NCI-H1436 (cell line): Measurements from ENCODE around the gene FER.
A peak's percentile ranks its signal among the peaks of the same experiment; 100 is the strongest.
"Not testable (repeated sequence)": the region's sequence is repeated elsewhere in the genome, so short reads cannot be mapped to it uniquely, and the experiment has no call there.

Experiments used
- DNase-seq: peaks from one replicate; lab custom pipeline; 2025; lab: John Stamatoyannopoulos, UW

Gene FER

GRCh38 chr5:108957333-108957732 is 209.6 kb downstream of the FER start:
- DNase-seq: no peak

- no peak for DNase-seq
These were observed 219.2 kb downstream of the FER start for GRCh38 chr5:108966910-108967309.

DNA sequence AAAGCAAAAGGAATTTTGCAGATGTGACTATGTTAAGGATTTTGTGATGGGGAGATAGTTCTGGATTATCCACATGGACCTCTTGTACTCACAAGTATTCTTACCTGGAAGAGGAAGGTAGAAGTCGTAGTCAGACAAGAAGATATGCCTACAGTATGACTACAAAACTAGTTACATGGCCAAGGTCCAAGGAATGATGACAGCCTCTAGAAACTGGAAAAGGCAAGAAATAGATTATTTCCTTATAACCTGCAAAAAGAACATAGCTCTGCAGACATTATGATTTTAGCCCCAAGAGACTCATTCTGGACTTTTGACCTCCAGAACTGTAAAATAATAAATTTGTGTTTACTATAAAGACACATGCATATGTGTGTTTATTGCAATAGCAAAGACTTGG is 226.9 kb downstream of the FER start:
- DNase-seq: no peak

GRCh38 chr5:108975697-108976096 is 228.0 kb downstream of the FER start:
- DNase-seq: no peak

GRCh38 chr5:108983461-108984092 is 235.9 kb downstream of the FER start:
- DNase-seq: no peak

- DNase-seq: no peak
These were observed 242.2 kb downstream of the FER start for GRCh38 chr5:108989761-108990392.

DNA sequence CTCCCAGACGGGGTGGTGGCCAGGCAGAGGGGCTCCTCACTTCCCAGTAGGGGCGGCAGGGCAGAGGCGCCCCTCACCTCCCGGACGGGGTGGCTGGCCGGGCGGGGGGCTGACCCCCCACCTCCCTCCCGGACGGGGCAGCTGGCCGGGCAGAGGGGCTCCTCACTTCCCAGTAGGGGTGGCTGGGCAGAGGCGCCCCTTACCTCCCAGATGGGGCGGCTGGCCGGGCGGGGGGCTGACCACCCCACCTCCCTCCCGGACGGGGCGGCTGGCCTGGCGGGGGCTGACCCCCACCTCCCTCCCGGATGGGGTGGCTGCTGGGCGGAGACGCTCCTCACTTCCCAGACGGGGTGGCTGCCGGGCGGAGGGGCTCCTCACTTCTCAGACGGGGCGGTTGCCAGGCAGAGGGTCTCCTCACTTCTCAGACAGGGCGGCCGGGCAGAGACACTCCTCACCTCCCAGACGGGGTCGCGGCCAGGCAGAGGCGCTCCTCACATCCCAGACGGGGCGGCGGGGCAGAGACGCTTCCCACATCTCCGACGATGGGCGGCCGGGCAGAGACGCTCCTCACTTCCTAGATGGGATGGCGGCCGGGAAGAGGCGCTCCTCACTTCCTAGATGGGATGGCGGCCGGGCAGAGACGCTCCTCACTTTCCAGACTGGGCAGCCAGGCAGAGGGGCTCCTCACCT is 244.8 kb downstream of the FER start:
- not testable (repeated sequence) for DNase-seq

- DNase-seq: not testable (repeated sequence)
These were observed 245.7 kb downstream of the FER start for GRCh38 chr5:108993440-108993839.

DNA sequence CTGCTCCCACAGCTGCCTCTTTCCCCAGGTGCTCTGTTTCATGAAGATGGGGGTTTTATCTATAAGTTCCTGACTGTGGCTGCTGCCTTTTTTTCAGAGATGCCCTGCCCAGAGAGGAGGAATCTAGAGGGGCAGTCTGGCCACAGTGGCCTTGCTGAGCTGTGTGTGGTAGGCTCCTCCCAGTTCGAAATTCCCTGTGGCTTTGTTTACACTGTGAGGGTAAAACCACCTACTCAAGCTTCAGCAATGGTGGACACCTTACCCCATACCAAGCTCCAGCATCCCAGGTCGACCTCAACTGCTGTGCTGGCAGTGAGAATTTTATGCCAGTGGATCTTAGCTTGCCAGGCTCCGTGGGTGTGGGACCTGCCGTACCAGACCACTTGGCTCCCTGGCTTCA is 250.0 kb downstream of the FER start:
- no peak for DNase-seq

- no peak for DNase-seq
These were observed 250.5 kb downstream of the FER start for GRCh38 chr5:108998216-108998615.

- no peak for DNase-seq
These were observed 256.2 kb downstream of the FER start for GRCh38 chr5:109003928-109004327.

DNA sequence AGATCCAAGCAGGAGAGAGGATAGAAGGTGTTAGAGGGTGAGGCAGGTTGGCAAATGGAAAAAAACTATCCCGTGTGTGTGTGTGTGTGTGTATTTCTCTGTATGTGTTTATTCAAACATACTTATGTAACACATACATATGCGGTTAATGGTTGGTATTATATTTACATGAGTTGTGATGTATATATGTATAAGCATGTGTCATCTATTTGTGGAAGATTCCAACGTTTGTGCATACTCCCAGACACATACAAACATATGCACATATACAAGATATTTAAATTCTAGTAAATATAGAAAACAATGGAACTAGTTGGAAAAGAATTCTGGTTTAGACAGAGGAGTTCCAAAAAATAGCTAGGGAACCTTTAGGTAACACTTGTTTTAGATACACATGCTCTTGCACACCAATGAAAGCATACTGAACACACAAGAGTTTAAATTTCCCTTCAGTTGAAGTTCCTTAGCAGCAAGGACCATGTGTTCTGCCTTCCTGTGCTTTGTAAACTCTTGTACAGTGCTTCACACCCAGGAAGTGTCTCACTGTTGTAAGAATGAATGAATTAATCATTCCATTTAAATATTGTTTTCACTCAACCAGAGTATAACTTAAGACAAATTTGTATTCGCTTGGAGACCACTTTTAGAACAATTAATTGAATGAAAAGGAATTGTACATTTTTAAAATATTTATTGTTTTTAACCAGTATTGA is 257.8 kb downstream of the FER start:
- DNase-seq: no peak

- DNase-seq: peak; percentile 8
These were observed 258.4 kb downstream of the FER start for GRCh38 chr5:109006129-109006528.

DNA sequence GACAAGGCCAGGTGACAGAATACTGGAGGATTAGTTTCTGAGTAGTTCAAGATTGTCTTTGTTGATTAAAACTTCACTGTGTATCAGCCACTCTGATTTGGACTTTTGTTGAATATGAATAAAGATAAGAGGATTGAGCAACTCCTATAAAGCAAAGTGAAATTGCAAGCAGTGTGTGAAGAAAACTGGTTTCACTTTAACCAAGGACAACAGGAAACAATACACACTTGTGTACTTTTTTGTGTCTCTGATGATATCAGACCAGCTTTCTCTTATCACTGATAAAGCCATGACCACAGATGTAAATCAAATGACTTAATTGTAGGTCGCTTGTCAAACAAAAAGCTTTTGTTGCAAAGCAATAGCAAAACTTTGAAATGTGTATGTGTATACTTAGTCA is 268.6 kb downstream of the FER start:
- no peak for DNase-seq

DNA sequence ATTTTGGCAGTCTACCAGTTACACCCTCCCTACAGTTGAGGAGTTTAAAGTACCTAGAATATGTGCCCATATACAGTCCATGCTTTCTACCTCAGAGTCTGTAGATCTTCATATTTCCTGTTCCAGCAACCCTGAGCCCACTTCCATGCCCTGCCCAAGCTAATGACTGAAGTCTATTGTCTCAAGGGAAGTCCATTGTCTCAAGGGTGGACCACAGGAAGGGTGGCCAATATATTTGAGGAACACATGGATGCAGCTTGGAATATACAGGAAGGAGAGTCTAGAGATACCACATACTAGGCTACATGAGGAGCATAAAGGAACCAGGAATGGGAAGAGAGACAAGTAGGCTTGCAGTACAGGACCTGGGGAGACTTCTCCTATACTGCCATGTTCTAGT is 274.4 kb downstream of the FER start:
- DNase-seq: no peak

GRCh38 chr5:109025729-109026128 is 278.0 kb downstream of the FER start:
- not testable (repeated sequence) for DNase-seq

DNA sequence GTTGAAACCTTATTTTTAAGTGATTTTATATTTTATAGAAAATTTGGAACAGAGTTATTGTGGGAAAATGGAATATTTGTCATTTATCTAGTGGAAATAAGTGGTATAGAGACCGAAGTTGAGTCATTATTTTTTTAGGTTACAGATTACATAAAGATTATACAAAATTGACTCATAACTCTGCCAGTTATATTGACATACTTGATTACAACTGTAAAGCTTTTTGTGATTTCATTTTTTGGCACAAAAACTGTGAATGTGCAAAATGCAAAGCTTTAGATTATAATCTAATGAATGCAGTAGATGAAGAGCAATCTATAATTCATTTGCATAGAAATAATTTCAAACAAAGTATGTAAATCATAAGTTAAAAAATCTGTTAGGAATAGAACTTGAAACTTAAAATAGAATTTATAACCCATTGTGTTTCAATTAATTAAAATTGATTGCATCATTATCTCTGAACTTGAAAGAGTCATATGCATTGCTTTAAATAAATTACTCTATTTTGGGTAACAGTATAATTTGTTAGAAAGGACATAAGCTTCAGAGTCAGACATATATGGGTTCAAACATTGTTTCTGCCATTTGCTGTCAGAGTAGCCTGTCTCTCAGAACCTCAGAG is 280.4 kb downstream of the FER start:
- no peak for DNase-seq

DNA sequence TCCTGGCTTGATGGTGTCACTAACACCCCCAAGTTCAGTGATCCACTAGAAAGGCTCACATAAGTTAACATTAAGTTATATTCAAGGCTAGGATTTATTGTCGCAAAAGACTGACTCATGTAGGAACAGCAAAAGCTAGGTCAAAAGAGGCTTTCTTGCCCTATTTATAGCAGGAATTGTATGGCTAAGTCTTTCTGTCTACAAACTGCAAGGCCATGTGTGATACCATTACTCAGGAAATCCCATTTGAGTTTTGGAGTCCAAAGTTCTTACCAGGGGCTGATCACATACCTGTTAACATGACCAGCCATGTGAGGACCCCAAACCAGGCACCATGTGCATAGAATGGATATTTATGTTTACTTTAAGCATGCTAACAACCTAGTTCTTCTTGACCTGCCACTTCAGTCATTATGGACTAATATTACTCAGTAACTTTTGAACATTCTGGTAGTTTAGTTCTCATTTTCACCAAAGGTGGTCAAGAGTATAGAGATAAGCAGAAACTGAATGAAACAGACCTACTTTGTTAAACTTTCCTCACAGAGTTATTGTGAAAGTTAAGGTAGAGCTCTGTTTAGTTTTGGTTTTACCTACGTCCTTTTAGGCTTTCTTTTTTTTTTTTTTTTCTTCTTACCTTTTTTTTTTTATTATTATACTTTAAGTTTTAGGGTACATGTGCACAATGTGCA is 281.1 kb downstream of the FER start:
- DNase-seq: no peak

DNA sequence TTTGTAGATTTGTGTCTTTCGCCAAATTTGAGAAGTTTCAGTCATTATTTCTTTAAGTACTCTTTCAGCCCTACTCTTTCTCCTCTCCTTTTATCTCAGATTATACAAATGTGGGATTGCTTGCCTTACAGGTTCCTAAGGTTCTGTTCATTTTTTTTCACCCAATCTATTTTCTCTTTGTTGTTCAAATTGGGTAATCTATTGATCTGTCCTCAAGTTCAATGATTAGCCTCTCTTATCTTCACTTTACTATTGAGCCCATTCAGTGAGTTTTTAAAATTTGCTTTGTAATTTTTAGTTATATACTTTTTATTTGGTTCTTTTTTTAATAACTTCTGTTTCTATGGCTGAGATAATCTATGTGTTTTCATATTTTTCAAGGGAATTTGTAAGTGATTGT is 282.1 kb downstream of the FER start:
- DNase-seq: no peak

DNA sequence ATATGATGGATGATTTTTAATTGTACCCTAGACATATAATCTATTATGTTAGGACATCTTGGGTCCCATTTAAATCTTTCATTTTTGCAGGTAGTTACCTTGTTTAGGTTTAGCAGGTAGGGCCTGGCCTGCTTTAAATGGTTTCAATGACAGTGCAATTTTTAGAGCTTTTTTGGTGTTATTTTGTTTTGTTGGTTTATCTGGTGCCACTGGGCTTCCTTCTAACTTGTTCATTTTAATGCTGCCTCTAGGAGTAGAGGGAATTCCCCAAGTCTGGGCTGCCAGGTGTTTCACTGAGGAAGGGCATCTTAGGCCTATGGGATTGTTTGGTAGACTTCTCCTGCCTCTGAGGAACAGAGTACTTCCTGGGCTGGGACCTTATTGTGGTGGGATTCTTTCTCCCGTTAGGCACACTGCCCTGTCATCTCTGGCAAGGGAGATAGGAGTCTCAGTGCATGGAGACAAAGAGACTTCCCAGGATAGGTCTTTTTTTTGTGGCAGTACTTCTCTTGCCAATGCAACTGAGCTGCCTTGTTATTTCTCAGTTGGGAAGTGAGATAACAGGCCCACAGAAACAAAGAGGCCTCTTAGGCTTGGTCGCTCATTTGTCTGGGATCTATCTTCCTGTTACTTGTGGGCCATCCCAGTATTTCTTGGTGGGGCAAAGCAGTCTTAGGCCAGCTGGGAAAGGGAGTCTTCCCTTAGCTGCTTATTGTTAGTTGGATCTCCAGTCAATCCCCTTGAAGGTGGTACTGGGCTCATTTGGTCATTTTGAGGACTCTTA is 282.9 kb downstream of the FER start:
- no peak for DNase-seq

DNA sequence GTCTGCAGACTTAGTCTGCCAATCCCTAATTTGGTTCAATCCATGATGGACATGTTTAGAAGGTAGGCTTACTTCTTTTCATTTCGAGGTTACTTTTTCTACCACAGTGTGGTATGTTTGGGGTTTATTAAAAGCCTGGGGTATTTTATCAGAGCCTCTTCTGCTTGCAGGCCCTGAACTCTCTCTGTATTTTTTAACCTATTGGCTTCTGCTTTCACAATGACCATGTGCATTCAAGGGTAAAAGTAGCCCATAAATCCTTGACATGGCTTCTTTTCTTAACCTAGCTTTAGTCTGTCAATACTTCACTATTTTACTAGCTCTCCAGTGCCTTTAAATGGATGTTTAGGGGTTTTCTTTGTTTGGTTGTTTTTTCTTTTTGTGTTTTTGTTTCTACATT is 286.6 kb downstream of the FER start:
- DNase-seq: no peak
